ENCODE measurements around the gene CCNG2. TPM values are rescaled to one million over a fixed set of nuclear protein-coding genes. Genes with fewer than 3 reads are reported as not detected.

Gene CCNG2
- total RNA-seq, 1 experiment from 2014 or later, result 10.6 TPM

GRCh38 chr4:77176640-77177039 is 19.6 kb downstream of the CCNG2 start:
- no peak for DNase-seq
- Histone ChIP-seq H3K56ac (ENCODE audit: insufficient read length, low read depth, low read length) (no peak overlapping the region), H3K27me3 (ENCODE audit: insufficient read depth, low read length) (peaks cover 13% of the 10 kb centered on the region; the same call in 1 of the 2 replicates), H3K79me2 (ENCODE audit: insufficient read depth, low read length) (no peaks in the 10 kb centered on the region), H4K8ac (replicated peaks; ENCODE audit: insufficient read length, low read depth, low read length) (no peak overlapping the region), H2AK5ac (ENCODE audit: insufficient read length, low read length) (no peak overlapping the region), H2BK15ac (ENCODE audit: low read depth, low read length) (no peak overlapping the region), H4K91ac (ENCODE audit: insufficient read length, low read depth, low read length) (no peak overlapping the region), H2BK20ac (ENCODE audit: low read depth, low read length, poor library complexity, severe bottlenecking) (no peak overlapping the region), H3K18ac (ENCODE audit: insufficient read length, low read depth, low read length) (no peak overlapping the region), H3K4ac (ENCODE audit: low read depth, low read length) (no peak overlapping the region), H3T11ph (ENCODE audit: low read length) (no peak overlapping the region), H3K9ac (ENCODE audit: extremely low read depth, insufficient read length, low read length) (no peak overlapping the region), H2BK12ac (ENCODE audit: insufficient read length, low read depth, low read length) (no peak overlapping the region), H4K20me1 (ENCODE audit: control insufficient read depth, insufficient read depth, insufficient read length) (no peaks in the 10 kb centered on the region), H2BK5ac (ENCODE audit: insufficient read length, low read length) (no peak overlapping the region), H3K14ac (ENCODE audit: insufficient read depth, low read length) (no peak overlapping the region), H2BK120ac (ENCODE audit: low read depth, low read length, poor library complexity, severe bottlenecking) (no peak overlapping the region), H3K4me1 (ENCODE audit: insufficient read depth, low read length) (no peaks in the 10 kb centered on the region), H3K23ac (ENCODE audit: insufficient read length, low read depth, low read length) (no peak overlapping the region), H3K79me1 (ENCODE audit: insufficient read depth, low read depth, low read length, poor library complexity, severe bottlenecking) (no peaks in the 10 kb centered on the region), H3K27ac (ENCODE audit: insufficient read length, low read depth, low read length) (no peak overlapping the region), H3K9me3 (ENCODE audit: control insufficient read depth, low read depth, low read length) (no peaks in the 10 kb centered on the region), H2AFZ (ENCODE audit: low read length) (no peak overlapping the region), H4K5ac (ENCODE audit: insufficient read length, low read depth, low read length) (no peak overlapping the region), H3K23me2 (ENCODE audit: insufficient read length, low read depth, low read length, poor library complexity, severe bottlenecking) (no peaks in the 10 kb centered on the region), H3K4me2 (ENCODE audit: insufficient read depth, insufficient read length, low read length) (no peak overlapping the region)
- Mint-ChIP-seq H3K9me3 (no peaks in the 10 kb centered on the region), H3K27me3 (ENCODE audit: low read depth) (peaks cover 78% of the 10 kb centered on the region), H3K4me3 (peak overlapping the region in 1 of 2 experiments; percentile 11; a peak in 1 of 5 replicates), H3K4me1 (peaks cover 41 to 60% of the 10 kb centered on the region in 2 experiments), H3K36me3 (ENCODE audit: insufficient read depth in 1 of 3, low read depth in 3 of 3) (no peaks in the 10 kb centered on the region), H3K27ac (peak overlapping the region in 2 of 3 experiments; percentile 41 to 82; a peak in 4 of 7 replicates)
- TF ChIP-seq, protein P1, sequence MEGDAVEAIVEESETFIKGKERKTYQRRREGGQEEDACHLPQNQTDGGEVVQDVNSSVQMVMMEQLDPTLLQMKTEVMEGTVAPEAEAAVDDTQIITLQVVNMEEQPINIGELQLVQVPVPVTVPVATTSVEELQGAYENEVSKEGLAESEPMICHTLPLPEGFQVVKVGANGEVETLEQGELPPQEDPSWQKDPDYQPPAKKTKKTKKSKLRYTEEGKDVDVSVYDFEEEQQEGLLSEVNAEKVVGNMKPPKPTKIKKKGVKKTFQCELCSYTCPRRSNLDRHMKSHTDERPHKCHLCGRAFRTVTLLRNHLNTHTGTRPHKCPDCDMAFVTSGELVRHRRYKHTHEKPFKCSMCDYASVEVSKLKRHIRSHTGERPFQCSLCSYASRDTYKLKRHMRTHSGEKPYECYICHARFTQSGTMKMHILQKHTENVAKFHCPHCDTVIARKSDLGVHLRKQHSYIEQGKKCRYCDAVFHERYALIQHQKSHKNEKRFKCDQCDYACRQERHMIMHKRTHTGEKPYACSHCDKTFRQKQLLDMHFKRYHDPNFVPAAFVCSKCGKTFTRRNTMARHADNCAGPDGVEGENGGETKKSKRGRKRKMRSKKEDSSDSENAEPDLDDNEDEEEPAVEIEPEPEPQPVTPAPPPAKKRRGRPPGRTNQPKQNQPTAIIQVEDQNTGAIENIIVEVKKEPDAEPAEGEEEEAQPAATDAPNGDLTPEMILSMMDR (conservative IDR thresholded peaks at IDR 0.05), result no peak
- no CpG with 5 or more reads among the region's 6 CpGs for WGBS (ENCODE audit: extremely low coverage, insufficient read length, low lambda C conversion rate)

All from H9 (cell line).